Tibial artery (tissue), 4 donors: Measurements from ENCODE around the gene MSRB1.

Experiments
- DNase-seq, 2 donors: peaks; one replicate each; pipeline ENCODE4 v3.0.0-alpha.2; 2019
- H3K27ac ChIP-seq, 2 donors: fragments of 200-600 bp; sonication (generic) in 1 of 2; 1 replicate in 1 of 2; 2 replicates in 1 of 2; pipeline ENCODE4 v1.5.1; 2018 to 2019; ENCODE audit warnings: mild to moderate bottlenecking in 1 of 2
- H3K27me3 ChIP-seq, 2 donors: fragments of 200-600 bp; sonication (generic) in 1 of 2; one replicate each; pipeline versions ENCODE4 v1.5.1 to v1.6.0; 2016 to 2019
- H3K36me3 ChIP-seq, 3 donors: fragments of 200-600 bp; sonication (generic) in 2 of 3; one replicate each; pipeline ENCODE4 v1.5.1; 2016 to 2019; ENCODE audit warnings: mild to moderate bottlenecking in 2 of 3
- H3K4me1 ChIP-seq, 4 donors: fragments of 200-600 bp; sonication (generic) in 2 of 4; 1 replicate in 3 of 4; 2 replicates in 1 of 4; pipeline ENCODE4 v1.5.1; 2016 to 2019
- H3K4me3 ChIP-seq, 2 donors: fragments of 200-600 bp; sonication (generic) in 1 of 2; 1 replicate in 1 of 2; 2 replicates in 1 of 2; pipeline ENCODE4 v1.5.1; 2018 to 2019; ENCODE audit warnings: mild to moderate bottlenecking in 2 of 2
- H3K9me3 ChIP-seq, 3 donors: fragments of 200-600 bp; sonication (generic) in 1 of 3; one replicate each; pipeline ENCODE4 v1.5.1; 2016 to 2019
- intact Hi-C: fragments of 100-400 bp; cut with DNase I; formaldehyde crosslinking; loops from one replicate; pipeline ENCODE4 v1.15.0; 2023; ENCODE audit warnings: low total_unique reads
- TF ChIP-seq, protein P1 (sequence below), 2 experiments: fragments of 200-600 bp in 1 of 2; fragments of 450-650 bp in 1 of 2; IDR thresholded peaks; one replicate each; pipeline ENCODE4 v1.5.1; 2017 to 2019; ENCODE audit warnings: antibody characterized with exemption in 2 of 2, mild to moderate bottlenecking in 1 of 2, moderate library complexity in 1 of 2

MSRB1 gene, protein sequence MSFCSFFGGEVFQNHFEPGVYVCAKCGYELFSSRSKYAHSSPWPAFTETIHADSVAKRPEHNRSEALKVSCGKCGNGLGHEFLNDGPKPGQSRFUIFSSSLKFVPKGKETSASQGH

DNA sequence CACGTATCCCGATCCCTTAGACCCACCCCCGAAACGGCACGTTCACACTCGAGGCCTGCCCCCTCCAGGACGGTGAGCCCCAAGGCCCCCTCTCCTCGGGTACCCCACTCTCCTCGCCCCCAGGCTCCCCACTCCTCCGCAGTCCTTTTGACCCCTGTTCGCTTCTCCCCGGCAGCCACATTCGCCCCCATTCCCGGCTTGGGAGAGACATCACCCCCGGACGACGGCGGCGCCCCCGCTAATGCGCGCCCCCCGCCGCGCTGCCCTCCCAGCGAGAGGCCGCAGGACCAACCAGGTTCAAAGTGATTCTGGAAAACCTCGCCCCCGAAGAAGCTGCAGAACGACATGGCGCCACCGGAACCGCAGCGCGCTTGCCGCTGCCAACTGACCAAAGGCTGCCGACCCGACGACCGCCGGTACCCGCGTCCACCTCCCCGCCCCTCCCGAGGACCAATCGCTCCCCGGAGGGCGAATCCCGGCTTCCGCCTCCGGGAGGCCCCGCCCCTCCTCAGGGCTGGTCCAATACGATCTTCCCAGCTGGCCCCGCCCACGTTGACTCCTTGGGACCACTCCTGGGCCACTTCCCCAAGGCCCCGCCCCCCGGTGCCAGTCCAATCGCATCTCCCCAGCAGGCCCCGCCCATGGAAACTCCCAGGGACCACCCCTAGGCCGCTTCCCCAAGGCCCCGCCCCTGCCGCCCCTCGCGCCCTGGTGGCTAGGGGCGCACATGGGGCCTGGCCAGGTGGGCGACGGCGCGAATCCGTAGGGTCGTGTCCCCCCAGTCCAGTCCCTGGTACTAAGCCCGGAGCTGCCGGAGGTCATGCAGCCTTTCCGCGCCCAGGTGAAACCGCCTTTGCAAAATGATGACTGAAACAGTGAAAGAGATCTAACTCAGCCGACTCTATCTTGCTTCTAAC lies at the start of gene MSRB1:
Gene MSRB1, minus strand, starts transcription at position 390 of the 917 bp plus-strand sequence. Its CDS starts 43 bp downstream, at position 347.
- no peaks in the 10 kb centered on the region for H3K27me3 ChIP-seq
- intact Hi-C loops: no loop called here
- peaks cover 6 to 21% (median 14%) of the 10 kb centered on the region in 4 donors for H3K4me1 ChIP-seq
- DNase-seq: peak; percentile 100
- peaks cover 27 to 33% (median 32%) of the 10 kb centered on the region in 3 donors for H3K36me3 ChIP-seq
- H3K9me3 ChIP-seq: no peaks in the 10 kb centered on the region
- peak within 1 kb of the TSS; percentile 85 to 88 for H3K27ac ChIP-seq
- peak within 1 kb of the TSS; percentile 82 to 92 for H3K4me3 ChIP-seq
- TF ChIP-seq, protein P1, sequence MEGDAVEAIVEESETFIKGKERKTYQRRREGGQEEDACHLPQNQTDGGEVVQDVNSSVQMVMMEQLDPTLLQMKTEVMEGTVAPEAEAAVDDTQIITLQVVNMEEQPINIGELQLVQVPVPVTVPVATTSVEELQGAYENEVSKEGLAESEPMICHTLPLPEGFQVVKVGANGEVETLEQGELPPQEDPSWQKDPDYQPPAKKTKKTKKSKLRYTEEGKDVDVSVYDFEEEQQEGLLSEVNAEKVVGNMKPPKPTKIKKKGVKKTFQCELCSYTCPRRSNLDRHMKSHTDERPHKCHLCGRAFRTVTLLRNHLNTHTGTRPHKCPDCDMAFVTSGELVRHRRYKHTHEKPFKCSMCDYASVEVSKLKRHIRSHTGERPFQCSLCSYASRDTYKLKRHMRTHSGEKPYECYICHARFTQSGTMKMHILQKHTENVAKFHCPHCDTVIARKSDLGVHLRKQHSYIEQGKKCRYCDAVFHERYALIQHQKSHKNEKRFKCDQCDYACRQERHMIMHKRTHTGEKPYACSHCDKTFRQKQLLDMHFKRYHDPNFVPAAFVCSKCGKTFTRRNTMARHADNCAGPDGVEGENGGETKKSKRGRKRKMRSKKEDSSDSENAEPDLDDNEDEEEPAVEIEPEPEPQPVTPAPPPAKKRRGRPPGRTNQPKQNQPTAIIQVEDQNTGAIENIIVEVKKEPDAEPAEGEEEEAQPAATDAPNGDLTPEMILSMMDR (IDR thresholded peaks at IDR 0.05): no peak

DNA sequence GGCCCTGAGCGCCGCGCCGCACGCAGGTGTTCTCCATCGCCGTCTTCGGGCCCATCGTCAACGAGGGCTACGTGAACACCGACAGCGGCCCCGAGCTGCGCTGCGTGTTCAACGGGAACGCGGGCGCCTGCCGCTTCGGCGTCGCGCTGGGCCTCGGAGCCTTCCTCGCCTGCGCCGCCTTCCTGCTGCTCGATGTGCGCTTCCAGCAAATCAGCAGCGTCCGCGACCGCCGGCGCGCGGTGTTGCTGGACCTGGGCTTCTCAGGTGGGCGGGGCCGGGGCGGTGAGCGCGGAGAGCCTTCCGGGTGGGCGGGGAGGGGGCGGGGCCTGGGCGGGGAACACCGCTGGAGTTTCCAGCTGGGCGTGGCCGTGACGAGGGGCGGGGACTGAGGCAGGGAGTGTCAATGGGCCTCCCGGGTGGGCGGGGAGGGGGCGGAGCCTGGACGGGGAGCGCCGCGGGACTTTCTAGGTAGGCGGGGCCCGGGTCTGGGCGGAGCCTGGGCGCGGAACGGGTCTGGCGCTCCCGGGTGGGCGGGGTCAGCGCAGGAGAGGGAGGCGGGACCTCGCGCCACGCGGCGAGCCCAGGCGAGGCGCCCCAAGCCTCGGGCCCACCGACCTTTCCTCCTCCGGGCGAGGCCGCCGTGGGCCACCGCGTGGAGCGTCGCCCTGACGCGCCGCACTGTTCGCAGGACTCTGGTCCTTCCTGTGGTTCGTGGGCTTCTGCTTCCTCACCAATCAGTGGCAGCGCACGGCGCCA lies 49.1 kb upstream of the MSRB1 start:
- peak overlapping the region; percentile 41 to 42 for H3K4me3 ChIP-seq
- H3K27me3 ChIP-seq: peaks cover 3 to 48% of the 10 kb centered on the region in 2 donors
- peaks cover 0 to 14% (median 4%) of the 10 kb centered on the region in 3 donors for H3K36me3 ChIP-seq
- intact Hi-C loops: no loop called here
- no peak overlapping the region for H3K27ac ChIP-seq
- H3K9me3 ChIP-seq: no peaks in the 10 kb centered on the region
- TF ChIP-seq, protein P1 (IDR thresholded peaks at IDR 0.05): no peak
- peak; percentile 90 to 92 for DNase-seq
- peaks cover 0 to 35% (median 30%) of the 10 kb centered on the region in 4 donors for H3K4me1 ChIP-seq

DNA sequence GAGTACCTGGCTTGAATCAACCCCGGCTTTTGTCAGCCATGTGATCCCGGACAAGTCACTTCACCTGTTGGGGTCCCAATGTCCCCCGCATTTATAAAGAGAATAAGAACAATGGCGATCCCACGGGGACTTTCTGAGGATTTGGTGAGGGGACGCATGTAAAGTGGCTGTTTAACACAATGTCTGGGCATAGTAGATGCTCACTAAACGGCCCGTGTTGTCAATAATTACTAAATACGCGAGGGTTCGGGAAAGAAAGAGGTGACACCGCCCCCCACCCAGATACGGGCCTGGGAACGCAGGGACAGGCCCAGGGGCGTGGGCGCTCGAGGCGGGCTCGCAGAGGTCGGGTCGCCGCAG lies 48.6 kb upstream of the MSRB1 start:
- DNase-seq: no peak
- H3K9me3 ChIP-seq: no peaks in the 10 kb centered on the region
- H3K27me3 ChIP-seq: peaks cover 3 to 48% of the 10 kb centered on the region in 2 donors
- H3K4me3 ChIP-seq: peak overlapping the region; percentile 41 to 42
- peaks cover 0 to 35% (median 30%) of the 10 kb centered on the region in 4 donors for H3K4me1 ChIP-seq
- peaks cover under 1 to 14% (median 1%) of the 10 kb centered on the region in 3 donors for H3K36me3 ChIP-seq
- H3K27ac ChIP-seq: no peak overlapping the region
- TF ChIP-seq, protein P1 (IDR thresholded peaks at IDR 0.05): no peak
- intact Hi-C loops: no loop called here

DNA sequence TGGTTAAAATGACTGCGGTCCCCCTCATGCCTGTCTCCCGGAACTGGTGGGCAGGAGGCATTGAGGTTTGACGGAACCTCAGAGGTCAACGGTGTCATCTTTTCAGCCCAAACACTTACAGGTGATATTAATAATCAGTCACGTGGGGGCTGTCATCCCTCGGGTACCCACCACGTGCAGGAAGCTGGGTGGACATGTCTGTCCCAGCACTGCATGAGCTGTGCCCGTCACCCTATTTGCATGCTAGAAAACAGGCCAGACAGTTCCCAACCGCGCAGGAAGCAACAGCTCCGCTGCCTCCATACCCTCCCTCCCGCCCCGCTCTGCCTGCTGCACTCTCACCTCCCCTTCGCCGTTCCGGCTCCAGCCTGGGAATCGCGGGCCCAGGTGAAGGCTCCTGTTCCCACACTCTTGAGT lies 48.1 kb upstream of the MSRB1 start:
- TF ChIP-seq, protein P1 (IDR thresholded peaks at IDR 0.05): no peak
- Histone ChIP-seq H3K36me3 (peaks cover 5 to 17% (median 5%) of the 10 kb centered on the region in 3 donors), H3K27ac (no peak overlapping the region), H3K9me3 (no peaks in the 10 kb centered on the region), H3K27me3 (peaks cover 3 to 48% of the 10 kb centered on the region in 2 donors), H3K4me1 (peaks cover 0 to 35% (median 30%) of the 10 kb centered on the region in 4 donors), H3K4me3 (no peak overlapping the region)
- no peak for DNase-seq
- intact Hi-C loops: no loop called here

DNA sequence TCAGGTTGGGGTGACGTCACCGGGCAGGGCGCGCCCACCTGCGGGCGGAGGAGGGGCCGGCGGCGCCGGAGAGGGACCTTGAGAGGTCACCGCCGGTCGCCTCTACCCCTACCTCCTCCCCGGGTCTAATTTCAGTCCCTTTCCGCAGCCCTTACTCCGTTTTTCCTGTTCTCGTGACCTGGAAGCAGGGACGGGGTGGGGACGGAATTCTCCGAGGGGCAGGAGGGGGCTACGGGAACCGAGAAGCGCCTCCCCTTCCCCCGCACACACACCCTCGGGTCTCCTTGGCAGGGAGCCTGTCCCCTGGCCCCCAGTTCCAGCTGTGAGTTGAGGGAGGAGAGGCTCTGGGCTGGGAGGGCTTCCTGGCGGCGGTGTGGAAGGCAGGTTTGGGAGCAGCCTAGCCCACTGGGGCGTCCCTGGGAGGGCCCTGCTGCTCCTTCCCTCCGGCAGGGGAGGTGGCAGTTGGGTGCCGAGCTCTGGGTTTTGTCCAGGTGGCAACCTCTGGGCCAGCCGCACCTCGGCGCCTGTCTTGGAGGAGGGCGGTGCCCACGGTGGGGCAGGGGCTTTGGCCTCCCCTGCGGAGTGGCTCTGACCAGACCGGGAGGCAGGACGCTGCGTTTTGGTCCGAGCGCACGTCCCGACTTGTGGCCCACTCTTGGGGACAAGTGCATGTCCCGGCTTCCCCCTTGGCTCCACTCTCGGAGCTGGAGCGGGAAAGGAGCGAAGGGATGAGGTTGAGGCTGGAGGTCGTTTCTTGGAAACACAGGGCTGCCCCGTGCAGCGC lies 47.5 kb upstream of the MSRB1 start:
- H3K27ac ChIP-seq: no peak overlapping the region
- peaks cover 0 to 39% (median 30%) of the 10 kb centered on the region in 4 donors for H3K4me1 ChIP-seq
- no peaks in the 10 kb centered on the region for H3K9me3 ChIP-seq
- peaks cover 9 to 23% (median 11%) of the 10 kb centered on the region in 3 donors for H3K36me3 ChIP-seq
- peaks cover 3 to 48% of the 10 kb centered on the region in 2 donors for H3K27me3 ChIP-seq
- TF ChIP-seq, protein P1 (IDR thresholded peaks at IDR 0.05): no peak
- no peak overlapping the region for H3K4me3 ChIP-seq
- intact Hi-C loops: no loop called here
- no peak for DNase-seq
